Dermis microvascular lymphatic vessel endothelial cell (primary cell): Measurements from ENCODE around the gene KCNN4. TPM values are rescaled to one million over a fixed set of nuclear protein-coding genes. Genes with fewer than 3 reads are reported as not detected.
"Not testable (repeated sequence)": the region's sequence is repeated elsewhere in the genome, so short reads cannot be mapped to it uniquely, and the experiment has no call there.

Experiments
- DNase-seq, 2 donors: peaks; one replicate each; pipeline versions ENCODE4 v3.0.0 to v3.0.0-alpha.2; 2010; ENCODE audit warnings: low read depth in 2 of 2
- total RNA-seq: library from RNA; depleted of rRNA; stranded (reverse); fragments of >200 nt; gene quantifications from 2 replicates; pipeline ENCODE4 v1.2.1, GENCODE V29; 2014

KCNN4 gene
- total RNA-seq, 1 donor from 2014 or later: 0.39 TPM

- no peak for DNase-seq
Observed at GRCh38 chr19:43775299-43775890, 5.4 kb downstream of the KCNN4 start.

GRCh38 chr19:43774940-43775258, 5.9 kb downstream of the KCNN4 start:
- not testable (repeated sequence) for DNase-seq

GRCh38 chr19:43774103-43774939, 6.5 kb downstream of the KCNN4 start:
- DNase-seq: peak; percentile 44 to 79

- DNase-seq: no peak
Observed at GRCh38 chr19:43773725-43774102, 7.1 kb downstream of the KCNN4 start.

GRCh38 chr19:43769256-43769655, 11.5 kb downstream of the KCNN4 start:
- DNase-seq: no peak

- no peak for DNase-seq
Observed at GRCh38 chr19:43768273-43769050, 12.3 kb downstream of the KCNN4 start.

- DNase-seq: no peak
Observed at GRCh38 chr19:43767818-43768217, 13.0 kb downstream of the KCNN4 start.

- no peak for DNase-seq
Observed at GRCh38 chr19:43767316-43767715, 13.5 kb downstream of the KCNN4 start.

- no peak for DNase-seq
Observed at GRCh38 chr19:43766755-43767043, 14.1 kb downstream of the KCNN4 start.

- DNase-seq: peak in 1 of 2 donors; percentile 76
Observed at GRCh38 chr19:43765109-43765876, 15.5 kb downstream of the KCNN4 start.

- not testable (repeated sequence) for DNase-seq
Observed at GRCh38 chr19:43764684-43765083, 16.1 kb downstream of the KCNN4 start.

GRCh38 chr19:43763473-43763939, 17.3 kb downstream of the KCNN4 start:
- peak in 1 of 2 donors; percentile 38 for DNase-seq

GRCh38 chr19:43762814-43763213, 18.0 kb downstream of the KCNN4 start:
- DNase-seq: no peak

- DNase-seq: no peak
Observed at GRCh38 chr19:43760941-43761340, 19.8 kb downstream of the KCNN4 start.

- DNase-seq: peak in 1 of 2 donors; percentile 56
Observed at GRCh38 chr19:43759515-43759914, 21.3 kb downstream of the KCNN4 start.

- DNase-seq: peak; percentile 36 to 71
Observed at GRCh38 chr19:43755256-43755801, 25.4 kb downstream of the KCNN4 start.

- DNase-seq: peak; percentile 93 to 97
Observed at GRCh38 chr19:43754503-43755255, 26.1 kb downstream of the KCNN4 start, which contains the start of gene SMG9. SMG9 (minus strand) TSS chr19:43754962; CDS start chr19:43750741, 4,221 bp downstream.

GRCh38 chr19:43754253-43754502, 26.6 kb downstream of the KCNN4 start:
- no peak for DNase-seq

GRCh38 chr19:43752287-43752875, 28.4 kb downstream of the KCNN4 start:
- no peak for DNase-seq

- DNase-seq: no peak
Observed at GRCh38 chr19:43751466-43752220, 29.1 kb downstream of the KCNN4 start.
